Liver (tissue), 9 donors: ENCODE data around the gene PPP1R14D. TPM values are rescaled to one million over a fixed set of nuclear protein-coding genes. Genes with fewer than 3 reads are reported as not detected.

Experiments used
- DNase-seq: peaks from one replicate; pipeline ENCODE4 v3.0.0-alpha.2; 2017; ENCODE audit warnings: low spot score
- H3K27ac ChIP-seq, 2 donors: one replicate each; pipeline ENCODE4 v1.7.0; 2013; ENCODE audit warnings: inconsistent platforms in 2 of 2, low read length in 2 of 2, control low read depth in 1 of 2, low read depth in 1 of 2, mild to moderate bottlenecking in 1 of 2
- H3K27me3 ChIP-seq, 4 donors: one replicate each; pipeline versions ENCODE4 v1.6.1 to v1.7.0; 2013; ENCODE audit warnings: low read length in 3 of 4, inconsistent platforms in 1 of 4, mild to moderate bottlenecking in 1 of 4, moderate library complexity in 1 of 4; ENCODE audit not compliant: control insufficient read depth in 4 of 4, insufficient read depth in 4 of 4
- H3K36me3 ChIP-seq, 4 donors: one replicate each; pipeline versions ENCODE4 v1.6.1 to v1.7.0; 2013; ENCODE audit warnings: low read length in 3 of 4, mild to moderate bottlenecking in 3 of 4, low read depth in 1 of 4, moderate library complexity in 1 of 4; ENCODE audit not compliant: control insufficient read depth in 4 of 4, insufficient read depth in 3 of 4
- H3K4me1 ChIP-seq, 4 donors: one replicate each; pipeline versions ENCODE4 v1.6.1 to v1.7.0; 2013; ENCODE audit warnings: low read length in 3 of 4, mild to moderate bottlenecking in 3 of 4, moderate library complexity in 1 of 4; ENCODE audit not compliant: control insufficient read depth in 4 of 4, insufficient read depth in 4 of 4
- H3K4me3 ChIP-seq, 3 donors: one replicate each; pipeline versions ENCODE4 v1.6.1 to v1.7.0; 2013; ENCODE audit warnings: low read length in 3 of 3, control low read depth in 1 of 3, low read depth in 1 of 3, mild to moderate bottlenecking in 1 of 3
- H3K9ac ChIP-seq, 2 donors: one replicate each; pipeline ENCODE4 v1.7.0; 2013; ENCODE audit warnings: low read length in 2 of 2, mild to moderate bottlenecking in 2 of 2, moderate library complexity in 2 of 2, control low read depth in 1 of 2, low read depth in 1 of 2
- H3K9me3 ChIP-seq, 4 donors: one replicate each; pipeline versions ENCODE4 v1.6.1 to v1.7.0; 2013; ENCODE audit warnings: low read length in 3 of 4; ENCODE audit not compliant: control insufficient read depth in 4 of 4
- ATF3 ChIP-seq: IDR thresholded peaks from 2 replicates; pipeline ENCODE4 v1.6.1; 2016; ENCODE audit warnings: antibody characterized with exemption
- EGR1 ChIP-seq, 2 donors: IDR thresholded peaks; 2 replicates each; pipeline ENCODE4 v1.6.1; 2016 to 2018; ENCODE audit warnings: antibody characterized with exemption in 2 of 2, low read depth in 2 of 2
- FOXA1 ChIP-seq: IDR thresholded peaks from 2 replicates; pipeline ENCODE4 v1.6.1; 2016; ENCODE audit warnings: antibody characterized with exemption
- FOXA2 ChIP-seq: IDR thresholded peaks from 2 replicates; pipeline ENCODE4 v1.6.1; 2016; ENCODE audit warnings: antibody characterized with exemption
- GABPA ChIP-seq, 2 donors: IDR thresholded peaks in 1 of 2; conservative IDR thresholded peaks in 1 of 2; 2 replicates each; pipeline ENCODE4 v1.6.1; 2016; ENCODE audit warnings: antibody characterized with exemption in 2 of 2, mild to moderate bottlenecking in 1 of 2, moderate library complexity in 1 of 2
- HNF4A ChIP-seq, 2 donors: conservative IDR thresholded peaks; 2 replicates each; pipeline ENCODE4 v1.6.1; 2016; ENCODE audit warnings: antibody characterized with exemption in 2 of 2, mild to moderate bottlenecking in 2 of 2
- HNF4G ChIP-seq: IDR thresholded peaks from 2 replicates; pipeline ENCODE4 v1.6.1; 2016; ENCODE audit warnings: antibody characterized with exemption
- JUND ChIP-seq, 2 donors: IDR thresholded peaks; 2 replicates each; pipeline ENCODE4 v1.6.1; 2016; ENCODE audit warnings: antibody characterized with exemption in 2 of 2
- NR2F2 ChIP-seq: IDR thresholded peaks from 2 replicates; pipeline ENCODE4 v1.6.1; 2016; ENCODE audit warnings: antibody characterized with exemption
- REST ChIP-seq: IDR thresholded peaks from 2 replicates; pipeline ENCODE4 v1.6.1; 2016; ENCODE audit warnings: antibody characterized with exemption, mild to moderate bottlenecking
- RXRA ChIP-seq, 2 donors: IDR thresholded peaks; 2 replicates each; pipeline ENCODE4 v1.6.1; 2017 to 2018; ENCODE audit warnings: antibody characterized with exemption in 2 of 2, mild to moderate bottlenecking in 1 of 2
- SP1 ChIP-seq: IDR thresholded peaks from 2 replicates; pipeline ENCODE4 v1.6.1; 2018; ENCODE audit warnings: antibody characterized with exemption, mild to moderate bottlenecking
- TAF1 ChIP-seq: conservative IDR thresholded peaks from 2 replicates; pipeline ENCODE4 v1.6.1; 2016; ENCODE audit warnings: antibody characterized with exemption, mild to moderate bottlenecking
- YY1 ChIP-seq: IDR thresholded peaks from 2 replicates; pipeline ENCODE4 v1.6.1; 2016; ENCODE audit warnings: antibody characterized with exemption, mild to moderate bottlenecking
- ZBTB33 ChIP-seq: IDR thresholded peaks from 2 replicates; pipeline ENCODE4 v1.6.1; 2016; ENCODE audit warnings: antibody characterized with exemption
- WGBS: extraction: QIAGEN DNeasy Blood & Tissue Kit; methylation state at CpG from one replicate; pipeline ENCODE4 v1.1.7; 2013; 5-methylcytosine and 5-hydroxymethylcytosine counted together
- polyA plus RNA-seq, 2 donors: library from polyadenylated mRNA; stranded (reverse) in 1 of 2; unstranded in 1 of 2; fragments of 200-250 nt in 1 of 2; fragments of >200 nt in 1 of 2; fragmentation: Nextera tagmentation in 1 of 2; extraction: Ambion mirVana in 1 of 2; gene quantifications; one replicate each; pipeline versions ENCODE4 v1.2.1 to v1.2.3, GENCODE V29; 2013 to 2015
- total RNA-seq, 2 donors: library from RNA; depleted of rRNA; stranded (reverse); fragments of >200 nt; gene quantifications; one replicate each; pipeline ENCODE4 v1.2.3, GENCODE V29; 2014
- TF ChIP-seq, protein P1 (sequence below): IDR thresholded peaks from 2 replicates; pipeline ENCODE4 v1.6.1; 2016; ENCODE audit warnings: antibody characterized with exemption
- TF ChIP-seq, protein P2 (sequence below): fragments of 150-350 bp; IDR thresholded peaks from 2 replicates; pipeline ENCODE4 v1.5.1; 2017; ENCODE audit warnings: improper control_type of control experiment, low read depth, low read length; ENCODE audit not compliant: missing input control
- donor health status: healthy.
- donor health status: healthy.
- donor health status: healthy.
- donor health status: healthy.
- donor health status: healthy.

Gene PPP1R14D
- total and polyA plus RNA-seq, 4 donors, result not detected

GRCh38 chr15:40792394-40792793, 36.1 kb downstream of the PPP1R14D start:
- no peak overlapping the region for H3K9ac ChIP-seq
- H3K4me3 ChIP-seq, result no peak overlapping the region
- no peak for TF ChIP-seq NR2F2
- TF ChIP-seq TAF1, result no peak
- TF ChIP-seq YY1, result no peak
- TF ChIP-seq, protein P1, sequence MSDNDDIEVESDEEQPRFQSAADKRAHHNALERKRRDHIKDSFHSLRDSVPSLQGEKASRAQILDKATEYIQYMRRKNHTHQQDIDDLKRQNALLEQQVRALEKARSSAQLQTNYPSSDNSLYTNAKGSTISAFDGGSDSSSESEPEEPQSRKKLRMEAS, result no peak
- no peak for TF ChIP-seq RXRA (IDR thresholded peaks at IDR 0.05)
- TF ChIP-seq, protein P2, sequence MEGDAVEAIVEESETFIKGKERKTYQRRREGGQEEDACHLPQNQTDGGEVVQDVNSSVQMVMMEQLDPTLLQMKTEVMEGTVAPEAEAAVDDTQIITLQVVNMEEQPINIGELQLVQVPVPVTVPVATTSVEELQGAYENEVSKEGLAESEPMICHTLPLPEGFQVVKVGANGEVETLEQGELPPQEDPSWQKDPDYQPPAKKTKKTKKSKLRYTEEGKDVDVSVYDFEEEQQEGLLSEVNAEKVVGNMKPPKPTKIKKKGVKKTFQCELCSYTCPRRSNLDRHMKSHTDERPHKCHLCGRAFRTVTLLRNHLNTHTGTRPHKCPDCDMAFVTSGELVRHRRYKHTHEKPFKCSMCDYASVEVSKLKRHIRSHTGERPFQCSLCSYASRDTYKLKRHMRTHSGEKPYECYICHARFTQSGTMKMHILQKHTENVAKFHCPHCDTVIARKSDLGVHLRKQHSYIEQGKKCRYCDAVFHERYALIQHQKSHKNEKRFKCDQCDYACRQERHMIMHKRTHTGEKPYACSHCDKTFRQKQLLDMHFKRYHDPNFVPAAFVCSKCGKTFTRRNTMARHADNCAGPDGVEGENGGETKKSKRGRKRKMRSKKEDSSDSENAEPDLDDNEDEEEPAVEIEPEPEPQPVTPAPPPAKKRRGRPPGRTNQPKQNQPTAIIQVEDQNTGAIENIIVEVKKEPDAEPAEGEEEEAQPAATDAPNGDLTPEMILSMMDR, result no peak
- TF ChIP-seq EGR1 (IDR thresholded peaks at IDR 0.05; ENCODE audit: low read depth in 2 of 2), result no peak
- no peak for TF ChIP-seq HNF4A (conservative IDR thresholded peaks at IDR 0.05)
- TF ChIP-seq JUND (IDR thresholded peaks at IDR 0.05), result no peak
- no peak for TF ChIP-seq FOXA2
- H3K36me3 ChIP-seq, result peaks cover 0 to 5% (median under 1%) of the 10 kb centered on the region in 4 donors
- H3K9me3 ChIP-seq, result no peaks in the 10 kb centered on the region
- no peak for DNase-seq
- peak overlapping the region in 1 of 2 donors; percentile 12 for H3K27ac ChIP-seq
- no peaks in the 10 kb centered on the region for H3K27me3 ChIP-seq
- 80% methylated on average over 3 of the region's 3 CpGs for WGBS
- H3K4me1 ChIP-seq, result peaks cover 4 to 15% (median 4%) of the 10 kb centered on the region in 4 donors

GRCh38 chr15:40790718-40791117, 37.8 kb downstream of the PPP1R14D start:
- no peak for DNase-seq
- WGBS, result 85% methylated on average over 3 of the region's 3 CpGs
- no peaks in the 10 kb centered on the region for H3K27me3 ChIP-seq
- no peak overlapping the region for H3K4me3 ChIP-seq
- H3K9ac ChIP-seq, result no peak overlapping the region
- peaks cover 0 to 5% (median under 1%) of the 10 kb centered on the region in 4 donors for H3K36me3 ChIP-seq
- H3K9me3 ChIP-seq, result no peaks in the 10 kb centered on the region
- no peak overlapping the region for H3K27ac ChIP-seq
- no peak for TF ChIP-seq REST
- TF ChIP-seq, protein P2, result no peak
- no peak for TF ChIP-seq RXRA (IDR thresholded peaks at IDR 0.05)
- TF ChIP-seq NR2F2, result no peak
- TF ChIP-seq ATF3, result no peak
- TF ChIP-seq YY1, result no peak
- no peak for TF ChIP-seq HNF4G
- TF ChIP-seq GABPA (IDR thresholded peaks at IDR 0.05 in 1 of 2, conservative IDR thresholded peaks at IDR 0.05 in 1 of 2), result no peak
- no peak for TF ChIP-seq ZBTB33
- no peak for TF ChIP-seq FOXA1
- TF ChIP-seq SP1, result no peak
- no peak for TF ChIP-seq FOXA2
- peaks cover 5 to 22% (median 6%) of the 10 kb centered on the region in 4 donors for H3K4me1 ChIP-seq
